ENCODE results near the gene KAZN.

Gene KAZN

GRCh38 chr1:15094719-15095495, 496.4 kb downstream of the KAZN start:
- no peak for DNase-seq (ENCODE audit: low read depth)

- no peak for DNase-seq (ENCODE audit: low read depth)
Measured at GRCh38 chr1:15095496-15095875, 497.0 kb downstream of the KAZN start.

DNA sequence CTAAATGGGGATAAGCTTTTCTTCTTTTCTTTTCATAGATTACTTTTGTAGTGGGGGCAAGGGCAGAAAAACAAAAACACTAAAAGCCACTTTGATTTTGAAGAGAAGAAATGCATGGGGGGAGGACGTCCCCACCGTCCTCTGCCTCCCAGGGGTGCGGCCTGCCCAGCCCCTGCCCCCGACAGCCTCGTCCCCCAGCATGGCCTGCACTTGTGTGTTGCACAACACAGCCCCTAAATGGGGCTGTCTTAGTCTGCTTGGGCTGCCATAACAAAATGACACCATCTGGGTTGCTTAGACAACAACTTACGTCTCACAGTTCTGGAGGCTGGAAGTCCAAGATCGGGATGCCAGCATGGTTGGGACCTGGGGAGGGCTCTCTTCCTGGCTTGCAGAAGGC, 497.8 kb downstream of the KAZN start:
- DNase-seq (ENCODE audit: low read depth) = no peak

DNA sequence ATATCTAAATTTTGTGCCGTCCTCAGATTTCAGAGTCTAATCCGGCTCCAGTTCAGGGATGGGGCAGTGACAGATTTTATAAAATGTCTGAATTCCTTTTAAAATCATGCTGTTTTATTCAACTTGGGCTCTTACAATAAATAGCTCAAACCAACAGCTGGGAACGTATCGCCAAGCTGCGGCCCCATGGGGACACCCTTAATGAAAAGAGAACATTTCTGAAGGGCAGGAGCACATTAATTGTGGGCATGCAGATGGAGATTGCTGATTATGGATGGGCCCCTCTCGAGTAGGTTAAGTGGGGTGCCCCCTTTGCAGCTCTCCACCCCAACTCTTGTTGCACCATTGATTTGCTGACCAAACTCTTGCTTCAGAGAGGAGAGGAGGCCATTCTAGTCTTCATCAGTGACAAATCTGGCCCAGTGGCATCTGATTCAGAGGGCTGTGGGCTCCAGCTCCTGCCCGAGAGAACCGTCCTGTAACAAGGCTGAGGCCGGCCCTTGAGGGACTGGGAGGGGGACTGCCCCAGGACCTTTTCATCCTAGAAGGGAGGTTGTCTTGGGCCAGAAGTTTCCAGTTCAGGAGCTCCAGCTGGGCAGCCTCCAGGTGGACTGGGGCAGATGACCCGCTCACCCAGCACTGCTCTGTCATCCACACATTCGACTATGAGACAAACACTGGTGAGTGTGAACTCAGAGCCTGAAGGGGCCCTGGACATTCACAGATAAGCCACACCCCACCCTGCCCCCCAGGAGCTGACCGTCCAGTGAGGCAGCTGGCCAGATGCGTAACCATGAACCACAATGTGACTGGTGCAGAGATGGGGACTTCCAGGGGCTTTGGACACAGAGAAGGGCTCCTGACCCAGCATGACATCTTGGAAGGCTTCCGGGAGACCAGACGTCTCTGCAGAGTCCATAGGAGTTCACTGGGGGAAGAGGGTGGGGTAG, 500.0 kb downstream of the KAZN start:
- no peak for DNase-seq (ENCODE audit: low read depth)

- DNase-seq (ENCODE audit: low read depth) = no peak
Measured at GRCh38 chr1:15099441-15100120, 501.1 kb downstream of the KAZN start.

DNA sequence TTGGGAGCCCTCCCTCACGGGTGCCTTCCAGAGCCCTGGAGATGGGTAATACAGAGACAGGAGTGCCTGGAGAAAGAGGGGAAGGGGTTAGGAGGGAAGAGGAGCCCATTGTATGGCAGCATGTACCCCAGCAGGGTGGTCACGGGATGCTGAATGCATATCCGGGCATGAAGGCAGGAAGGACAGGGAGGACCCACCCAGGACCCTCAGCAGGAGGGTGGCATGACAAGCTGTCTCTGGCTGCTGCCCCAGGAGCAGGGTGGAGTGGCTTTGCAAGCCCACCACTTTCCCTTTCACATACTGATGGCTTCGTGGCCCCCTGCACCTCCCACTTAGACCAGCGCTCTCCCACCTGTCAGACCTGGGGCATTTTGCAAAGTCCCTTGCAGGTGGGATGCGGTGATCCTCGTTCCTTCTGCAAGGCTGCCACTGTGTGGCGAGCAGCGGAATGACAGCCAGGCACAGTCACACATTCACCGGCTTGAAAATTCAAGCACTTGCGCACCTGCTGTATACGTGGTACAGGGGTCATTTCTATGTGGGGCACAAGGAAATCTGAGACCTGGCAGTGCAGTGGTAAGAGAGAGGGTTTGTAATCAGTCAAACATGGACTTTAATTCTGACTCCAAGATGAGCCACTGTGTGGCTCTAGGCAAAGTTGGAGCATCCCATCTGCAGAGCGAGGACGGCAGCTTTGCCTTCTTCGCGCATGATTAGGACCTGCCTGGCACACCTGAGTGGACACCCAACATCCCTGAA, 501.8 kb downstream of the KAZN start:
- peak; percentile 7 for DNase-seq (ENCODE audit: low read depth)

GRCh38 chr1:15100880-15101760, 502.6 kb downstream of the KAZN start:
- DNase-seq (ENCODE audit: low read depth) = no peak

DNA sequence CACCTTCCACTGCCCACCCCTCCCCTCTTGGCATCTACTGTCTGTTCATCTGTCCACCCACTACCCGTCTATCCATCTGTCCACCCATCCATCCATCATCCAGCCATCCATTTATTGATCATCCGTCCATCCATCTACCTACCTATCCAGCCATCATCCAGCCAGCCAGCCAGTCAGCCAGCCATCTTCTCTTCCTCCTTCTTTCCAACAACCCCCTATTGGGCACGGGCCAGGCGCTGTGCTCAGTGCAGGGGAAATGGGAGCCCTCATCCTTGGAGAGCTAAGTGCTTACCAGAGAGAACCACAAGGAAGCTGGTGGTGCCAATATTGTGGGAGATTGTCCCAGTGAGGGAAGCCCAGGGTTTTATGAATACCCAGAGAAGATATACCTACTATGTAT, 503.3 kb downstream of the KAZN start:
- DNase-seq (ENCODE audit: low read depth) = no peak

GRCh38 chr1:15102646-15103045, 504.2 kb downstream of the KAZN start:
- no peak for DNase-seq (ENCODE audit: low read depth)

DNA sequence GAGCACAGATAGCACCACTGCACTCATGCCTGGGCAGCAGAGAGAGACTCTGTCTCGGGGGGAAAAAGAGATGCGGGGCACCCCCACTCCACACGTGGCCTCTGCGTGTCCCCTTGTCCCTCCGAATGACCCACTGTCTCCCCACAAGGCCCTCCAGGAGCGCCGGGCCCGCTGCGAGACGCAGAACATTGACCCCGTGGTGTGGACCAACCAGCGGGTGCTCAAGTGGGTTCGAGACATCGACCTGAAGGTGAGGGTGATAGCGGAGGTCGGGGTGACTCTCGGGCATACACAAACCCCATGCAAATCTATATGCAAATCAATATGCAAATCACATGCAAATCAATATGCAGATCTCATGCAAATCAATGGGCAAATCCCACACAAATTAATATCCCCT, 504.7 kb downstream of the KAZN start:
- DNase-seq (ENCODE audit: low read depth) = no peak

DNA sequence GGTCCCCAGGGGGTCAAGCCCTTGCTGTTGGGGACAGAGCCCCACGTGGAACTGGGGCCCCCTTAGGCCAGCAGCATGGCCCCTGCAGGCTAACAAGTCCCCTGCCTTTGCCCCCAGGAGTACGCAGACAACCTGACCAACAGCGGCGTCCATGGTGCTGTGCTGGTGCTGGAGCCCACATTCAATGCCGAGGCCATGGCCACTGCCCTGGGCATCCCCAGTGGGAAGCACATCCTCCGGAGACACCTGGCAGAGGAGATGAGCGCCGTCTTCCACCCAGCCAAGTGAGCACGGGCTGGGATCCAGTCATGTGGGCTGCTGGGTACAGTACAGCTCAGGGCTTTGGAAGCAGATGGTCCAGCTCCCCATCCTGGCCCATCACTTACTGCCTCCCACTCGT, 505.4 kb downstream of the KAZN start:
- DNase-seq (ENCODE audit: low read depth) = no peak

DNA sequence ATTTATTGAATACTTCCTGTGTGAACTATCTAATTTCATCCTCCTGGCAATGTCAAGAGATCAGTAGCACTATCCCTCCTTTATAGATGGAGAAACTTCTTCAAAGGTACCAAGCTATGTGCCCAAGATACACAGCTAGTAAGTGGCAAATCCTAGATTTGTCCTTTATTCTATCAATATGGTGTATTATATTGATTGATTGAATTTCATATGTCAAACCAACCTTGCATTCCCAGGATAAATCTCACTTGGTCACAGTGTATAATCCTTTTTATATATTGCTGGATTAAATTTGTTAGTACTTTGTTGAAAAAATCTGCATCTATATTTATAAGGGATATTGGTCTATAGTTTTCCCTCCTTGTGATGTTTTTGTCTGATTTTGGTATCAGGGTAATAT, 506.3 kb downstream of the KAZN start:
- DNase-seq (ENCODE audit: low read depth) = no peak

DNA sequence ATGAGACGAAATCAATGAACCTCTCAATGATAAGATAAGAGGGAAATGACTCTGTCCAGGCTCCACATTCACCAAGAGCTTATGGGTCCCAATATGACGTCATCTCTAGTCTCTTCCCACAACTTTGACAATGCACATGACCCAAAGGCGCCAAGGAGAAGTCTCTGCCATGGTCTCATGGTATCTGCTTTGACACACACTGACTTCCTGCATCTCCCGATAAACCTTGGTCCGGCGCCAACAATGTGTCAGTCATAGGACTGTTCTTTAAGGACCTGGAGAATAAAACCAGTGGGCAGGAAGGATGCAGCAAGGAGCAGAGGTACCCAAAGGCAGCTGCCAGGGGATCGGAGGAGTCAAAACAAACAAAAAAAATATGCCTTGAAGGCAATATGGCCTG, 508.1 kb downstream of the KAZN start:
- DNase-seq (ENCODE audit: low read depth) = no peak

DNA sequence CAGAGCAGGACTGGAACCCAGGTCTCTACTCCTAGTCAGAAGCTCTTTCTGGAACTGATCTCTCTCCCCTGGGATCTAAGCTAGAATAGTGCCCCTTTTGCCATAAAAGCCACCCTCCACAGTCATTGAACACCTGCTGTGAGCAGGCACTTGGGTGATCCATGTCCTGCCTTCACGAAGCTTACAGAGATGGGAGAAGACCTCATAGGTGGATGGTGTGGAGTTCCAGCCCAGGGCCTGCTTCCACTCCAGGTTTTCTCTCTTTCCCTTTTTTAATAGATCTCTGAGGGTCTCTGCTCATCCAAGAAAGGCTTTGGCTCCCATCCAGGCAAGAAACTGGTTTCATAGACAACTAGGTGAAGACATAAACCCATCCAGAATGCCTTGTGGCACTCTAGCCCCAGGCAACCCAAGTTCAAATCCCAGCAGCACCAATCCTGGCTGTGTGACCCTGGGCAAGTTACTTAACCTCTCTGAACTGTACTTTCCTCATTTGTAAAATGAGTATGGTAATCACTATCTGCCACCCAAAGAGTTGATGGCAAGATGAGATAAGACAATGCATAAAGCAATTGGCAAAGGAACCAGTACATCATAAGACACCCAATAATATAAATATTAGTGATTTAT, 508.7 kb downstream of the KAZN start:
- DNase-seq (ENCODE audit: low read depth) = no peak

DNA sequence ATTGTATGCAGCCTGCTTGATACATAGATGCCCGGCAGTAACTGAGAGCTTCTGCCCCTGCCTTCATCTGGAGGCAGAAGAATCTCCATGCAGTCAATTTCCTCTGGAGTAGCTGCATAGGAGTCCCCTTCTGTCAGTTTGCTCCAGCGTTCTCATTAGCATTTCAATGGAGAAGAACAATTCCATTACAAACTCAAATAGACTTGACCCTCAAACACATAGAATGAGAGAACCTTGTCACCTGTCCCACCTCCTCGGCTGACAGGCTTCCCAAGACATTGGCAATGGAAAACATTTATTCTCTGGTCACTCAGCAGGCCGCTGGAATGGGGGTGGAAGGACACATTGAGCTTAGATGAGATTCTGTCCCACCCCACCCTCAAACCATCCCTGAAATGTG, 509.4 kb downstream of the KAZN start:
- DNase-seq (ENCODE audit: low read depth) = no peak

- no peak for DNase-seq (ENCODE audit: low read depth)
Measured at GRCh38 chr1:15110128-15110866, 511.8 kb downstream of the KAZN start.

DNA sequence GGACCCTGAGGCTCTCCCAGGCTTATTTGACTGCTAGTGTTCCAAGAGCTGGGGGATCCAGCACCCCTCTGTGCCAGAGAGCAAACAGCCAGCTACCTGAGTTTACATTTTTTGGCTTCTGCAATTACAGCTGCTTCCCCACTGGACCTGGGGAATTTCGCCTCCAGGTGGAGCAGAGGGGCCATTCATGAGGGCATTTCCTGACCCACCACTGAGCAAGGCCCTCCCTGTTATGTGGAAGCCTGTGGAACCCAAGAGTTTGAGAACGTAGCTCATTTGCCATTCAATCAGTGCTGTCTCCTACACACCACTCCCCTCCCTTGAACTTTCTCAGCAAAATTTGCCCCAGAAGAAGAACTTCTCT, 512.4 kb downstream of the KAZN start:
- DNase-seq (ENCODE audit: low read depth) = no peak

- DNase-seq (ENCODE audit: low read depth) = no peak
Measured at GRCh38 chr1:15113146-15113545, 514.7 kb downstream of the KAZN start.

DNA sequence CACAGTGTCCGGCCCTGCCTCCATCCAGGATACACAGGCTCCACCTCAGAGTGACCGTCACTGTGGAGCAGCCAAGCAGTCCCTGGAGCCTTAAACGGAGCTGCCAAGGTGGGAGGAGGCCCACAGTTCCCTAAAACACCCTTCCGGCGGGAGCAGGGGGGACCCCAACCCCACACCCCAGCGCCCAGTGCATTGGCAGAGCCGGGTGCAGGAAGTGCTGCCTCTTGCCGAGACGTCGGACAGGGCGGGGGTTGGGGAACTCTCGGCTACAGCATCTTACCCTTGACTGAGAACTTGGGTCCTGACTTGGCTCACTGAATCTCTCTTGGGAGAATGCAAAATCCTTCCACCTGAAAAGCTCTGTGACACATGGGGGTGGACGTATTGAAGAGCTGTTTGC, 516.4 kb downstream of the KAZN start:
- DNase-seq (ENCODE audit: low read depth) = no peak

Data from activated T-helper 1 cell treated with Interleukin-2 at 50 U/mL for 16 hours (primary cell).